ENCODE measurements around the gene CIB1. TPM values are rescaled to one million over a fixed set of nuclear protein-coding genes. Genes with fewer than 3 reads are reported as not detected.
A peak's percentile ranks its signal among the peaks of the same experiment; 100 is the strongest.

The CIB1 gene
- total RNA-seq, 1 experiment from 2014 or later = 23.0 TPM

- H3K9me3 ChIP-seq (ENCODE audit: control insufficient read depth, low read depth, low read length) = no peaks in the 10 kb centered on the region
- H3K9ac ChIP-seq (ENCODE audit: extremely low read depth, insufficient read length, low read length) = no peak overlapping the region
- no peak overlapping the region for H4K91ac ChIP-seq (ENCODE audit: insufficient read length, low read depth, low read length)
- H4K8ac ChIP-seq (replicated peaks; ENCODE audit: insufficient read length, low read depth, low read length) = no peak overlapping the region
- no peak overlapping the region for H2BK120ac ChIP-seq (ENCODE audit: low read depth, low read length, poor library complexity, severe bottlenecking)
- Mint-ChIP-seq H3K36me3 (ENCODE audit: insufficient read depth in 1 of 3, low read depth in 3 of 3) (peaks cover 15 to 35% (median 34%) of the 10 kb centered on the region in 3 experiments), H3K27me3 (ENCODE audit: low read depth) (peaks cover 1% of the 10 kb centered on the region; the same call in 1 of the 2 replicates), H3K9me3 (no peaks in the 10 kb centered on the region), H3K4me1 (peaks cover 15 to 16% of the 10 kb centered on the region in 2 experiments), H3K4me3 (peak overlapping the region; percentile 76 to 81), H3K27ac (no peak overlapping the region; a peak in 1 of 7 replicates)
- no peak overlapping the region for H3T11ph ChIP-seq (ENCODE audit: low read length)
- H3K4ac ChIP-seq (ENCODE audit: low read depth, low read length) = no peak overlapping the region
- H3K23me2 ChIP-seq (ENCODE audit: insufficient read length, low read depth, low read length, poor library complexity, severe bottlenecking) = peaks cover 12% of the 10 kb centered on the region
- no peak overlapping the region for H2BK12ac ChIP-seq (ENCODE audit: insufficient read length, low read depth, low read length)
- WGBS (ENCODE audit: extremely low coverage, insufficient read length, low lambda C conversion rate) = no CpG with 5 or more reads among the region's 13 CpGs
- no peak overlapping the region for H3K14ac ChIP-seq (ENCODE audit: insufficient read depth, low read length)
- peak overlapping the region; percentile 96 for H3K4me2 ChIP-seq (ENCODE audit: insufficient read depth, insufficient read length, low read length)
- H3K4me1 ChIP-seq (ENCODE audit: insufficient read depth, low read length) = no peaks in the 10 kb centered on the region; the same call in 1 of the 2 replicates
- no peak overlapping the region for H2AFZ ChIP-seq (ENCODE audit: low read length)
- no peaks in the 10 kb centered on the region for H3K79me2 ChIP-seq (ENCODE audit: insufficient read depth, low read length)
- no peaks in the 10 kb centered on the region for H4K20me1 ChIP-seq (ENCODE audit: control insufficient read depth, insufficient read depth, insufficient read length)
- TF ChIP-seq, protein P1, sequence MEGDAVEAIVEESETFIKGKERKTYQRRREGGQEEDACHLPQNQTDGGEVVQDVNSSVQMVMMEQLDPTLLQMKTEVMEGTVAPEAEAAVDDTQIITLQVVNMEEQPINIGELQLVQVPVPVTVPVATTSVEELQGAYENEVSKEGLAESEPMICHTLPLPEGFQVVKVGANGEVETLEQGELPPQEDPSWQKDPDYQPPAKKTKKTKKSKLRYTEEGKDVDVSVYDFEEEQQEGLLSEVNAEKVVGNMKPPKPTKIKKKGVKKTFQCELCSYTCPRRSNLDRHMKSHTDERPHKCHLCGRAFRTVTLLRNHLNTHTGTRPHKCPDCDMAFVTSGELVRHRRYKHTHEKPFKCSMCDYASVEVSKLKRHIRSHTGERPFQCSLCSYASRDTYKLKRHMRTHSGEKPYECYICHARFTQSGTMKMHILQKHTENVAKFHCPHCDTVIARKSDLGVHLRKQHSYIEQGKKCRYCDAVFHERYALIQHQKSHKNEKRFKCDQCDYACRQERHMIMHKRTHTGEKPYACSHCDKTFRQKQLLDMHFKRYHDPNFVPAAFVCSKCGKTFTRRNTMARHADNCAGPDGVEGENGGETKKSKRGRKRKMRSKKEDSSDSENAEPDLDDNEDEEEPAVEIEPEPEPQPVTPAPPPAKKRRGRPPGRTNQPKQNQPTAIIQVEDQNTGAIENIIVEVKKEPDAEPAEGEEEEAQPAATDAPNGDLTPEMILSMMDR (conservative IDR thresholded peaks at IDR 0.05) = no peak
- H2BK20ac ChIP-seq (ENCODE audit: low read depth, low read length, poor library complexity, severe bottlenecking) = no peak overlapping the region
- no peak overlapping the region for H3K27ac ChIP-seq (ENCODE audit: insufficient read length, low read depth, low read length)
- no peak overlapping the region for H3K23ac ChIP-seq (ENCODE audit: insufficient read length, low read depth, low read length)
- H3K79me1 ChIP-seq (ENCODE audit: insufficient read depth, low read depth, low read length, poor library complexity, severe bottlenecking) = no peaks in the 10 kb centered on the region
- 0 out of 2 replicates have a peak overlapping the region, but pooled peaks have one; percentile 58 for H2BK15ac ChIP-seq (ENCODE audit: low read depth, low read length)
- H2AK5ac ChIP-seq (ENCODE audit: insufficient read length, low read length) = no peak overlapping the region
- no peak for DNase-seq
- no peak overlapping the region for H2BK5ac ChIP-seq (ENCODE audit: insufficient read length, low read length)
- no peak overlapping the region for H4K5ac ChIP-seq (ENCODE audit: insufficient read length, low read depth, low read length)
- H3K18ac ChIP-seq (ENCODE audit: insufficient read length, low read depth, low read length) = no peak overlapping the region
- no peak overlapping the region for H3K56ac ChIP-seq (ENCODE audit: insufficient read length, low read depth, low read length)
- no peaks in the 10 kb centered on the region for H3K27me3 ChIP-seq (ENCODE audit: insufficient read depth, low read length)
Observed at GRCh38 chr15:90232196-90232595, 1.5 kb downstream of the CIB1 start.

All from H9 (cell line).